ENCODE data around the gene TFB1M.
"Not testable (repeated sequence)": the region's sequence is repeated elsewhere in the genome, so short reads cannot be mapped to it uniquely, and the experiment has no call there.

TFB1M gene

DNA sequence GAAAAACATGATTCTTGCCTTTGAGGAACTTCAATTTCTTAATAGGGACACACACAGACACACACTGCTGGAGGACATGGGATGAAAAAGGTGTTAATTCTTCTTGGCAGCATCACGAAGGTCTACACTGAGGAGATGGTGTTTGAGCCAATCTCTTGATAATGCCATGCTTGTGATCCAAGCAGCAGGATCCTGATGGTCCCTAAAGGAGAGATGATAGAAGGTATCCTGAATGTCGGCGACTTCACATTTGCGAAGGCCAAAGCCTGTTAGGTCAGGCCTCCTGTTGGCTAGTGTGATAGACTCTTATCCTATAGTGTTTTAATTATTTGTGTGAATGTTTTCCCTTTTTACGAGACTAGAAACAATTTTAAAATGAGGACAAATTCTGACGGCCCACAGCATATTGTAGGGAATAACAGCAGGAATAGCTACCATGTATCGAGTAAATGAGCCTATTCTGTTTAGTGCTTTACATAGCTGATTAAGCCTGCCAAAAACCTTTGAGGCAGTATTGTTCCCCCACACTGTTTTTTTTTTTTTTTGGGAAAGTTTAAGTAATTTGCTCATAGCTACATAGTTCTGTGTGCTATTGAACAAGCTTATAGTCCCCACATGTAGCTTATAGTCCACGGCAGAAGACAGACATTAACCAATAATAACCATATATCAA is 15.3 kb upstream of the TFB1M start:
- no peak for DNase-seq

DNA sequence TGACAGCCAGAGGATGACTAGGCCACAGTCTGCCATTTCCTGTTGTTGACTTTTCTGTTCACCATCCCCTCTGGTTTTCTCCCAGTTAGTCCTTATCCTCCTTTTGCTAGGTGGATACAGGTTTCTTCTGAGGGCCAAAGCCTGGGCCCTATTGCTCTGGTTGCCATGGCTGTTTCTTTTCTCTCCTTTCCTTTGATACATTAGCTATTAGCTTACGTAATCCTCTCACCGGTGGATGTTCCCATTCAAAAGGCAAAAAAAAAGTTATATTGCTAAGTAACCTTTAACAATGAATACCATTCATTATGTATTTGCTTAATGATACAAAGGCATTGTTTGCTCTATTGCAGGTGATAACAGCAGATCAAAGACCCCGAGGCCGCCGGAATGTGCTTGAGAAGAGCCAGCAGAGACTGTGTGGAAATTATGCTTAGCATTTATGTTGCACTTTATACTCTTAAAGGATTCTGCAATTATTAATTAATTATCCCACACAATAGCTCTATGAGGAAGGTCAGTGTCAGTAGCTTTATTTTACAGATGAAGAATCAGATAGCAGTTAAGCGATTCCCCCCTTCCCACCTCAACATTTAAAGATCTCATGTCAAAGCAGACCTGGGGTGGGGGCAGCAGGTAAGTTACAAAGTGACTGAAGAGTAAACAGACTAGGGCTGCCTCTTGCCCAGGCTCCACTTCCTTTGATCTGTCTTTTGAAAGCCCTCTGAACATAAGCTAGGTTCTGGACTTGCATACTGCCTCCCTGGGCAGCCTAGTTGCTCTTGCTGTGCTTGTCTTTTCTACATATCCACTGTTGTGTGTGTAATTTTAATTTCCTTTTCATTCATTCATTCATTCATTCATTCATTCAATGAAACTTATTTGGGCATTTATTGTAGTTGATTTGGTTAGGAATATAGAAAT is 14.5 kb upstream of the TFB1M start:
- DNase-seq: no peak

DNA sequence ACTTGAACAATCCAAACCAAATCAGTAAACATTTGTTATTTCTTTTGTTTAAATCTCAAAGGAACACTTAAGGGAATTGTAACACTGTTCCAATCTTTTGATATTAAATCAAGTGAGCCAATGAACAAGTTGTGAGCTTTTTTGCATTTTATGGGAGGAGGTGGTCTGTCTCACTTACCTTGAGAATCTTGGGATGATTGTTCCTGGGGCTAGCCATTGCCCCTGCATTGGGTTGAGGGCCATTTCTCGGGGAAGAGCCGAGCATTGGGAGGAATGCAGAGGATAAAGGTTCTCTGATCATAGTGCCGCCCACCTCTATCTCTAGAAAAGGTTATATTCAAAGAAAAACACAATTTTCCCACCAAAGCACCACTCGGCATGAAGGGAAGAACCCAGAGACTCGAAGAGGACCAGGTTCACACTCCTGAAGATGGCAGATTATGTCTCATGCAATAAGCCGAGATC is 13.8 kb upstream of the TFB1M start:
- no peak for DNase-seq

DNA sequence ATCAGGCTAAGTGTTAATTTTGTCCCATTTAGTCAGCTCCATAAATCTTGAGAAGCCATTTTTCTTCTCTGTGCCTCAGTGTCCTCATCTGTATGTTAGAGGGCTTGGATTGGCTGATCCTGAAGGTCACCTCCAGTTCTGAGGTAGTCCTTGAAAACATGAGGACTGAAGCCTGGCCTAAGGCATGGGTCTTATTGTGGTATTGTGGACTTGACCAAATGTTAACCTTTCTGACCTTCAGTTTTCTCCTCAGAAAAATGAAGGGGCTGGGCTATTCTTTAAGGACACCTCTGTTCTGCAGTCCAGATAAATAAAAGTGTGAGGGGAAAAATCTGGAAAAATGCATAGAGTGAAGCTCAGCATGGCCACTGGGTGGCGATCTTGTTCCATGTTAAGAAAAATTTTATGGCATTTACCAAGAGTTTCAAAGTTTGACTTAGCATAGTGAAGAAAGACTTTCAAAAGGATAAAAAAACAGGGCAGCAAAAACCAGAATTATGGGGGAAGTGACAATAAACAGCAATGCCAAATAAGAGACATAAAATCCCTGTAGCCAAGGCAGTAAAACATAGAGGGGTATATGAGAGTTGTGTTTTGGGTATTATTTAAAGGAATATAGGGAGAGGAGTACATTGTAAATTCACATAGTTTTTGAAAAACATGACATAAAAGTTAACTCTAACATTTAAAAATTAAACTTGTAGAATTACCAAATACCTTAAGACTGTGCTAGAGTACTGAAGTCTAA is 13.2 kb upstream of the TFB1M start:
- DNase-seq: peak; percentile 51

DNA sequence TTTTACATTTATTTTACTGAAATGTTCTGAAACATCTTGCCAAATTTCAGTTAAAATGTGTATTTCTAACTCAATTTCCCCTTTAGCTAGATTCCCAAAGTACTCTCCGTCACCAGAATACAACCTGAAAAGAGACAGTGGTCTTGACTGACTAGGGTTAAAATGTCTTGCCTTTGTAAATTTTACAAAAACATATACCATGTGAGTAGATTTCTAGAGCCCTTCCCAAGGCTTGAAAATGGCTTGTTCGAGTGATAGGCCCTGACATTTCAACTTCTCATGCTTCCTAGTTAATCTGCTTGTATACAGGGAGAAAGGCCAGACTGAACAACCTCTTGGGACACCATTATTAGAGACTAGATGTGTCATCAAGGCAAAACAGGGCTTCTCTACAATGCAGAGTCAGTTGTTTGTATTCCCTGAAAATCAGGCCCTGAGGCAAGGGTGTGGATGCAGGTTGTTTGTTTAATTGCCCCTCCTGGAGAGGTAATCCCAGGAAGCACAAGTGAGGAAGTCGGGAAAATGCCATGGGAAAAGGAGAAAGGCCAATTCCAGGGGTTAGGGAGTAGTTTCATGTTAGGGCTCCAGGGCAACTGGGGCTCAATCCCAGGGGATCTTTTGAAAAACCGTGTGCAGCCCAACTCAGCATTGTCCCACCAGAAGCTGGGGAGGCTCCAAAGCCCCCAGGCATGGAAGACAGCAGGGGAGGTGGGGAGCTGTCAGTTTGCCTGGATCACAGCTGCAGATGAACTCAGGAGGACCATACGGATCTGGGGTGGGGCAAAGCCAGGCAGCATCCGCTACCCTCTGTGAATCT is 11.6 kb upstream of the TFB1M start:
- DNase-seq: no peak

DNA sequence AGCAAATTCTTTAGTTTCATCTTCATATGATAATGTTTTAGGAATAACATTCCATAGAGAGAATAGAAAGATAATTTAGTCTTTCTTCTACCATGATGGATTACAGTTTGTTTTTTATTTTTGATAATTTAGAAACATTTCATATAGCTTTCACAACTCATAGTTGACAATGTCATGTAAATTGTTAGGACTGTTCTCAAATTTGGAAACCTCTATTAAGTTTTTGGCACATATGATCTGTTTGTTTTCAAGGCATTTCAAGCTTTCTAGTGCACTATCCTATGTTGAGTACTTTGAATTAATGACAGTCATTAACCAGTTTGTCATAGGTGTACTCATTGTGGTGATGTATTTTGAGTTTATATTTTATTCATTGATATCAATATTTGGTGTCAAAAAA is 10.7 kb upstream of the TFB1M start:
- no peak for DNase-seq

DNA sequence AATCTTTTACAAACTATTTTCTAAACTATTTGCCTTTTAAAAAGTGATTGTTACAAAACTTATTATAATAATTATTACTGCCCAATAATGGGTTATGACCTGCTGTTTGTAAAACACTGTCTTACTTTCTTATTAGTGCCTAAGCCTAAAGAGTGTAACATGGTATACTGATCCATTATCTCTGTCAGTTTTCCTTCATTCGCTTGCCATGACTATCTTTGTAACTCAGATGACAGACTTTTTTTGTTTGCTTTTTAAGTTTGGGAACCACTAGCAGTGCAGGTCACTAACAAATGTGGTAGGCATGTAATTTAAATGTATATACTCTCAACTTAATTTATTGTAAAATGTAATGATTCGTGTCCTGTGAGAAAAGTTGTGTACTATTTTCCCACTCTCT is 9.9 kb upstream of the TFB1M start:
- no peak for DNase-seq

DNA sequence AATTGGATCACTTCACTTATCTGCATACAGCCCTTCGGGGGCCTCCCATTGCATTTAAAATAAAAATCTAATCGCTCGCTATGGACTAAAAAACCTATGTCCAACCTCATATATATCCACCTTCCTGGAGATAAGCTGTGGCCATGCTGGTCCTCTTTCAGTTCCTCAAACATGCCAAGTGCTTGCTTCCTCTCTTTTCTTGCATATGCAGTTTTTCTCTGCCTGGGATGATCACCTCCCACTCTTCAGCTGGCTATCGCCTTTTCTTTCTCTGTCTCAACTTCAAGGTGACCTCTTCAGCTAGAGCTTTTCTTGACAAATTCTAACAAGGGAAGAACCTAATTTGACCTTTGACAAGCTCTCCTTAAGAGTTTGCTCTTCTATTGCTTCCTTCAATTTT is 5.6 kb upstream of the TFB1M start:
- no peak for DNase-seq

DNA sequence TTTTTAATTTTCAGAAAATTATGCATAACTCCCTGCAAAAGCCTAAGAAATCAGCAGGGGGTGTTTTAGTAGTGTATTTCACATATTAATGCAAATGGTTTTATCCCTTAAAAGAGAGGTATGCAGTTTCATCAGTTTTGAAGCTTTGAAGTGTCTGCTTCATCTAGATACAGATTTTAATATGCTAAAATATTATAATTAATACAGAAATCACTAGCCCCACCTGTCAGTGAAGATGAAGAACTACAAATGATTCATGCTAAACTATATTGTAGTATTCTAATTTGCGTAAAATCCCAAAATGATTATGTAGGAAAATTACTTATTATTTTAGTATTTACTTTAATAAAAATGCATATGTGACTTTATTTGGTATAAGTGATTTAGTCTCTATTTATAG is 2.9 kb upstream of the TFB1M start:
- no peak for DNase-seq

DNA sequence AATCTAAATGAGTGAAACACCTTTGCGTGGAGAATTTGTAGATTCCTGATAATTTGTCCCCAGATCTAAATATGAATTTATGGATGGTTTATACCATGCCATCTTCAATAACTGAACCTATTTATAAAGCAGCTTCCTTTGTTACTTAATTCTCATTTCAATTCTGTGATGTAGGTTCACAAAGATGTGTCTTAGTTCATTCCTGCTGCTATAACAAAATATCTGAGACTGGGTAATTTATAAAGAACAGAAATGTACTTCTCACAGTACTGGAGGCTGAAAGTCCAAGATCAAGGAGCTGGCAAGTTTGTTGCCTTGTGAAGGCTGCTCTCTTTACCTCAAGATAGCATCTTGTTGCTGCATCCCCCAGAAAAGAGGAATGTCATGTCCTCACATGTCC is 2.1 kb upstream of the TFB1M start:
- DNase-seq: no peak

DNA sequence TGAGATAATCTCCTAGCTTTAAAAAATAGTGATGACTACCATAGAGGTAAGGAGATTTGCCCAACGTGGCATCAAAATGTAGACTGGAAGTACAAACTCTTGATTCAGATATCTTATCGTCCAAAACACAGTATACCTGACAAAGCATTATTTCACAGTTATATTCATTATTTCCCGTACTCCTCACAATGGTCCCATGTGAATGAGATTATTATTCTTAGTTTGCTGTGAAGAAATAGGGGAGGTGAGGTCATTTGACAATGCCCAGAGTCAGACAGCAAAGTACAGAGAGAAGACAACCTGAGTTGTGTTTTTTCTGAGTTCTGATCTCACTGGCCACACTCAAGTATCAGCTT is 1.2 kb upstream of the TFB1M start:
- no peak for DNase-seq

DNA sequence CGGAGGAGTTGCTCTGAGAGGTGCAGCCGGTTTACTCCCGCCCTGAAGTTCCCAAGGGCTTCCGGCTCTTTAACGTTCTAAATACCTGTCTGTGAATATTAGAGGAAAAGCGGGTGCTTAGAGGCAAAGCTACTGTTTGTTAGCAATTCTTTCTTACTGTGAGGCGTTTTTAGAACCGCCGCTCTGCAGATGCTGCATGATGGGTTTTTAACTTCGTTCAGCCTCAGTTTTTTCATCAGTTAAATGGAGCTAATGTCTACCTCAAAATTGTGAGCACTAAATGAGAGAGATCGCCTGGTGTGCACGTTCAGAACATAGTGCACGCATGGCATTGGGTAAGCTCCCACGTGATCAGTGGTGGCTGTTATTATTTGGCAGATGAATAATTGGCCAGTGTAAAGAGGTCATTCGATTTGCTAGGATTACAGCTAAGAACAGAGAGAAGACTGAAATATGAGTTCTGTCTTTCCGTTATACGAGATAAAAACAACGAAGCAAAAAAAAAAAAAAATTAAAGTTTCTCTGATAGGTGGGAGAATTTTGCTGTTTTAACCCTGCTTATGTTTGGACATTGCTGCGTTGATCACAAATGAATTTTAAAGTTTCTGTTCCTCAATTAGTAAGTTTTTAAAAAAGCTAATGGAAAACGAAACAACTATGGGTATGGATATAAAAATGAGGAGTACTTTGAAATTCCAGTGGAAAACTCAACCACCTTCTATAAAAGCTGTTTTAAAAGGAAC is 660 bp upstream of the TFB1M start:
- peak; percentile 69 for DNase-seq

DNA sequence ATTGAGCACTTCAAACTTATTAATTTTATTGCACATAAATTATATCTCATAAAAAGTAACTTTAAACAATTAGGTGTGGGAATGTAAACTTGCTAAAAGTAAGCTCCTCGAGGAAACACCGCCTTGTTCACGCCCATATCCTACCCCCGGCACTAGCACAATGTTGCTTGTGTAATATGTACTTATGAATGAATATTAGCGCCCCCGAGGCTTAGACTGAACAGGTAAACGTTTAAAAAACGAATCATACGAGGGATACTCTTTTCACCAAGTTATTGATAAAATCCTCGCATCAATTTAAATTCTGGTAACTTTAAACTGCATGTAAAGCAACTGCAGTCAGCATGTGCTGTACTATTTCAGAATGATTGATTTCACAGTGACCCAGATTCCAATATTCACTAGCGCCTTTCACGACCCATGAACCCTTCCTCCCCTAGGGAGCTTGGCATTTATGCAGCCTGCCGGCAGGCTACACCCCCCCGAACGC is 637 bp downstream of the TFB1M start:
- DNase-seq: no peak

DNA sequence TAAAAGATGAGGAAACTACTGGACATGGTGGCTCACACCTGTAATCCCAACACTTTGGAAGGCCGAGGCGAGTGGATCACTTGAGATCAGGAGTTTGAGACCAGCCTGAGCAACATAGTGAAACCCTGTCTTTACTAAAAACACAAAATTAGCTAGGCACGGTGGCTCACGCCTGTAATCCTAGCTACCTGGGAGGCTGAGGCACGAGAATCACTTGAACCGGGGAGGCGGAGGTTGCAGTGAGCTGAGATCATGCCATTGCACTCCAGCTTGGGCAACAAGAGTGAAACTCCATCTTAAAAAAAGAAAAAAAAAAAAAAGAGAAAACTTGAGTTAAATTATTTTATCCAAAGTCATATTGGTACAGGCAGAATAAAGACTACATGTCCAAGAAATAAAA is 1.3 kb downstream of the TFB1M start:
- DNase-seq: not testable (repeated sequence)

DNA sequence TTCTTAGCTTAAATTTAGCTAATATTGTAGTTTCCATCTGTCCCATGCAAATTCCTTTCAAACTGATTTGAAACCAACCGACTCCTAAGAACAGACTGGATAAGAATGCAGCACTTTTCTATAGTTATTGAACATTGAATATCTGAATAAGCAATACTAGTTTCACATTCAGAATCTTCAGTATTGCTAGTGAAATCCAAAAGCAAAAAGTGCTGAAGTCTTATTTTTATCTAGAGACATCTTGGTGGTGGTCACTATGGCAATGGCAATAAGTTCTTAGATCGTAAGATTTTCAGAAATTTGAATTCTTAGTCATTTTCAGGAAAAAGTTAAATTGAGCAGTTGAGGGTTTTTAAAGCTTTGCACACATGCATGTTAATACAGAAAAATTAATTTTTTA is 2.7 kb downstream of the TFB1M start:
- DNase-seq: no peak

DNA sequence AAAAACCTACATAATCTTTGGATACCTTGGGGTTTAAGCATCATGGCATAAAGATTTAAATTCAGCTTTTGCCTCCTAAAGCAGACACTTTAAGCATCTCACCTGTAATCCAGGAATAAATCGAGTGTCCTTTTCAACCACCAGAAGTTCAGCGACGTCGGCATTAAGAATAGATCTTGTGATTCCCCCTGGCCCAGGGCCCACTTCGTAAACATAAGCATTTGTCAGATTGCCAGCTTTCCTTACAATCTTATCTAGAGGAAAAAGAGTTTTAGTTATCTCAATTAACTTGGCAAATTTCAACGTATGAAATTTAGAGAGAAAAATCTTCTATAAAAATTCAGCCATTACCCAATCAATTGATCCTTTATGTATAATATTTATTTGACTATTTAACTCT is 3.2 kb downstream of the TFB1M start:
- no peak for DNase-seq

DNA sequence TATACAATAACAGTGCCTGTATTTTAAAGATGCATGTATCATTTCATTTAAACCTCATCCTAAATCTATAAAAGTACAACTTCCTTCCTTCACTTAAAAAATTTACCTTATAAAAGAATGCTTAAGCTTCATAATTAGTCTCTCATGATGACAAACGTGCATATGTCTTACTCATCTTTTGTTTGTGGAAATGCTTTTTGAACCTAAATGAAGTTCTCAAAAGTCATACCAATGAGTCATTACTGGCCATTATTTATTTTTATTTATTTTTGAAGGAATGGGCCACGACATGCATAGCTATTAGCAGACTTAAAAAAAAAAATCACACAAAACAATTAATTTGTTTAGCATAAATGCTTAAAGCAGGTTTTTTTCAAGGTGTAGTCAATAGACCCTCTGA is 3.7 kb downstream of the TFB1M start:
- no peak for DNase-seq

DNA sequence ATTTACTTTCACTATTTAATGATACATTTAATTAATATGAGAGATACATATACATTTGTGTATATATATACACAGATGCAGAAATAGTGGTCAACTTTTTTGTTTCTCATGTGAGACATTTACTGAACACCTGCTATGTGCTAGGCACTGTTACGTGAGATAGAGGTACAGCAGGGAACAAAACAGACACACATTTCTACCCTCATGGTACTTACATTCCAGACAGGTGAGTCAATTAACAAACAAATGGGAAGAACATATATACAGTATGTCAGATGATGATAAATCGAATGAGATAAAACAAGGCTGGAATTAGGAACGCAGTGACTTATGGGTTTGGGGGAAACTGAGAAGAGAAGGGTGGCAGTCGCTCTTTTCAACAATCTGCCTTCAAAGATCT is 5.1 kb downstream of the TFB1M start:
- DNase-seq: no peak

DNA sequence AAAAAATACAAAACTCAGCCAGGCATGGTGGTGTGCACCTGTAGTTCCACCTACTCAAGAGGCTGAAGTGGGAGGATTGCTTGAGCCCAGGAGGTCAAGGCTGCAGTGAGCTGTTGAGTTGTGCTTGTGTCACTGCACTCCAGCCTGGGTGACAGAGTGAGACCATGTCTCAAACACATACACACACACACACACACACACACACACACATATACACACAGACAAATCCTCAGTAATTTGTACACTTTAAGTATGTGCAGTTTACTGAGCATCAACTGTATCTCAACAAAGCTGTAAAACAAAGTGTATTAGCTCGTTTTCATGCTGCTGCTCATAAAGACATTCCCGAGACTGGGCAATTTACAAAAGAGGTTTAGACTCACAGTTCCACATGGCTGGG is 7.3 kb downstream of the TFB1M start:
- no peak for DNase-seq

DNA sequence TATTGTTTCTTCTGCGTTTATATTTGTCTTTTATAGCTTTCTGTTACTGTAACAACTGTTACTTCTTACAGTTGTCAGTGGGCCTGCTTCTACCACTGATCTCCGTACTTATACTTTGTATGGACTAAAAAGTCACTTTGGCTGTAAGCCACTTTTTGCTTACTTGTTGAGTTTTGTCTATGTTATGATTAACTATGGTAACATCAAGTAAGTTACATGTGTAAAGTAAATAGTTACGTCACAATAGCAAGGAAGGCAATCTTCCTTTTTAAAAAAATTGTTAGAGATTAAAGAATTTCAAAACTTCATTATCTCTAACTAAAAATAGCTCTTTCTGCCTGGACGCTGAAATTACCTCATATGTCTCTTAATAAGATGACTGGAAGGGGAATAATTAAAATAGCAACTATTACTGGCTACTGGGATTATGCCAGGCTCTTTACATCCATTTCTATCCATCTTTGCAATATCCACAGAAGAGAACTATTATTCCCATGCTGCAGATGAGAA is 10.9 kb downstream of the TFB1M start:
- DNase-seq: no peak

DNA sequence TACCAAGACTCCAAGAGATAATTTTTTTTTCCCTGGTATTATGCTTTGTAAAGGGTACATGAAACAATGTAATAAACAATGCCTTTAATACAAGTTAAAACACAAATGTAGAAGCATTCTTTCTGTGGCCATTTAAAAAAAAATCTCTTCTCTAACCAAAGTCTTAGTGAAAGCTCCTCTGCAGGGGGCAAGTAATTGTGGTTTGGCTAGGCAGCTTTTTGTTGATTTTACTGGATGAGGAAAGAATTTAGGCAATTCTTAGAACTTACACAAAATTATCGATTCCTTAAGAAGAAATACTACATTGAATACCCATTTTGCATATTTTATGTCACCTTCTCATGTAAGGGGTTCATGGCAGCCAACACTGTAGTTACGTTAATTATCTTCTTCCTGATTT is 12.4 kb downstream of the TFB1M start:
- no peak for DNase-seq

DNA sequence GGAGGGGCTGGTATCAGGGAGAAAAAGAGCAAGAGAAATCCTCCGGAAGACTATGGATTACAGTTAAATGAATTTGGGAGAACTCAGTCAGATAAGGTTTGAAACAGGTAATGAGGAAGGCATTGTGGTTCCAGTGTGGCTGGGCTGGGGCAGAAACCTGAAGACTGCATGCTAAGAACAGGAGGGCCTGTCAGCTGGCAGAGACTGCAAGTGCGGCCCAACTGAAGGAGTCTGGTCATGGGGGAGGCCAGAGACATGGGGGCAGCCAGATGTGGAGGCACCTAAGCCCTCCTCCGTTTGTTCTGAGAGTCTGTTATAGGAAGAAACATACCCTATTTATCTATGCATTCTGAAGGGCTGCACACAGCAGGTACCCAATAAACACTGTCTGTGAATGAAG is 16.6 kb downstream of the TFB1M start:
- no peak for DNase-seq
